T-helper 1 cell (primary cell): ENCODE measurements around the gene SUSD4.

Experiments
- DNase-seq, 5 donors: peaks; one replicate each; pipeline ENCODE4 v3.0.0-alpha.2; 2012 to 2020

SUSD4 gene

GRCh38 chr1:223176437-223176836 is 187.5 kb downstream of the SUSD4 start:
- no peak for DNase-seq

GRCh38 chr1:223175633-223176032 is 188.3 kb downstream of the SUSD4 start:
- no peak for DNase-seq

- no peak for DNase-seq
Observed at GRCh38 chr1:223175032-223175431, 188.9 kb downstream of the SUSD4 start.
